GM20431 (cell line): ENCODE data around the gene THRAP3.

Experiments
- in situ Hi-C: fragments of 300-500 bp; cut with MseI, MboI; formaldehyde crosslinking; loops from one replicate; pipeline ENCODE4 v1.15.0; 2020; ENCODE audit warnings: low sequenced_read_pairs; ENCODE audit not compliant: unreplicated experiment

Gene THRAP3

DNA sequence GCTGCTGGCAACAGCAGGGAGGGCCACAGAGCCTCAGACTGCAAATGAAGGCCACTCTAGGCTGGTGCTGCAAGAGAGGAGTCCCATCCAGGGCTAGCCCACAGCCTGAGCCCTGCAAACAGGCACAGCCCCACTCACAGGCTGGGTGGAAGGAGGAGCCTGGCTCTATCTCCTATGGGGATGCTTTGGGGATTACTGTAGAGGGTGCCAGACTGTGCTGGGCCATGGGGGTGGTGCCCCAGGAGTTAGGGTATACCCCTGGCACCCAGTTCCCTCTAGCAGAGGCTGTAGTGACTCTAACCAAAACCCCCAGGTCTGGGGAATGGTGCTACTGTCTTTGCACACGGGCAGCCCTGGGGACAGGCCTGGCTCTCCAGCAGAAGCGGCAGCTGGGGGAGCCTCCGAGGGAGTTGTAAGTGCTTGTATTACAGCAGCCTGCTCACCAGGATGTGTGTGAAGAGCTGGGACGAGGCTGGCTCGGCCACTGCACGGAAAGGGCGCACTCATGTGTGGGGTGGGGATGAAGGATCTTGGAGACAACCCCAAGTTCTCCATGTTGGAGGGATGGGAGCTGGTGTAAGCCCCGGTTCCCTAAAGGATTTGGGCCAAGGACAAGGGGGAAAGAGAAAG, 122.6 kb downstream of the THRAP3 start:
- in situ Hi-C loops, result loop anchor here (10.0 kb wide), 1 partner anchor 78 kb away; no protein-coding TSS in a partner anchor

DNA sequence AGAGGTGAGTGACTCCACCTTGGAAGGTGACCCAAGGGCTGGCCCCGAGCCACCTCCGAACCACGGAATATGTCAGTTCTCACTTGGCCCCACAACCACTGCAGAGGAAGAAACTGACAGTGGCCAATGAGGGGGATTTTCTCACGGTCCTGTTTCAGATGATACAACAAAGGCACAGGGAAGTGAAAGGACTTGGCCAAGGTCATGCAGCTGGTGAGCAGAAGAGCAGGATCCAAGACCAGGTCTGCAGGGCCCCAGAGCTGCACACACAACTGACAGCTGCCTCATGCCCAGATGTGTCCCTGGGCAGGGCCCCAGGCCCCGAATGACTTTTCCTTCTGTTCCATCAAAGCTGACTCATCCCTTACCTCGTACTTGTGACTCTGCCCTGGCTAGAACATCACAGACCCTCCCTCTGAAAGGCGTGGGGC, 125.0 kb downstream of the THRAP3 start:
- in situ Hi-C loops, result loop anchor here (10.0 kb wide), 1 partner anchor 76 kb away; no protein-coding TSS in a partner anchor

DNA sequence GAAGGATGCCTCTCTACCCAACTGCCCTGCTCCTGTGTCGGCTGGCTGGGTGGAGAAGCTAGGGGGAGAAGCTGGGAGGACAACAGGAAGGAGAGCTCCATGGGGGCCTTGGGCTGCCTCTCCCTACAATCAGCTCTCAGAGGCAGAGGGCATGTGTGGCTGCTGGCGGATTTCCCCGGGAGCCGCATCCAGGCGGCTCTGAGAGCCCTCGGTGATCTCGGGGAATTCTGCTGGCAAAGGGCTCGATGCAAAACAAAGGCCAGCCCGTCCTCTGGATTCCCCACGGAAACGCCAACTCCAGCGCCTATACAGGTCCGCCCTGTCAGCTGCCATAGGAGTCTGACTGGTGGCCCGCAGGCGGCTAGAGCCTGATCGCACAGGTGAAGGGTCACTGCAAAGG, 125.6 kb downstream of the THRAP3 start:
- in situ Hi-C loops, result loop anchor here (10.0 kb wide), 1 partner anchor 75 kb away; no protein-coding TSS in a partner anchor

DNA sequence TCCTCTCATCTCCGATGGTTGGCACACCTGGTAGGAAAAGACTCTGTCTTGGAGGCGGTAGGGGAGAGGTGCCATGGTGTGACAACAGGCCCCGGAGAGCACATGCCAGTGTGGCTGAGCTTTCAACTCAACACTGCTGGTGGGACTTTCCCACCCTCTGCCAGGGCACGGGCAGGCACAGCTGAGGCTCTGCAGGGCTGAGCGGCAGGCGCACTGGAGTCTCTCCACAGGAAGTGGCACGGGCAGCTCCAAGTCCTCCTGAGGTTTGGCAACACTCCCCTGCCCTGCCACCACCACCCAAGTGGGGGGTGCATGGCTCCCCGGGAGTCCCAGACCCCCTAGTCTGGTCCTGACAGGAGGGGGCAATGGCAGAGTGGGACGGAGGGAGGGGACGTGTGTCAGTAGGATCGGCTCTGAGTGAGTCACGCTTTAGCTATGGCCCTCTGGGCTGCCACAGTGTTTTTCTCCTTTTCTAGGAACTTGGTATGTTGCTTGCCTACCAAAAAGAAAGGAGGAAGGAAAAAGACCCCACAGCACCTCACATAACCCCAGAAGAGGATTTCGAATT, 126.5 kb downstream of the THRAP3 start:
- in situ Hi-C loops, result no loop called here

DNA sequence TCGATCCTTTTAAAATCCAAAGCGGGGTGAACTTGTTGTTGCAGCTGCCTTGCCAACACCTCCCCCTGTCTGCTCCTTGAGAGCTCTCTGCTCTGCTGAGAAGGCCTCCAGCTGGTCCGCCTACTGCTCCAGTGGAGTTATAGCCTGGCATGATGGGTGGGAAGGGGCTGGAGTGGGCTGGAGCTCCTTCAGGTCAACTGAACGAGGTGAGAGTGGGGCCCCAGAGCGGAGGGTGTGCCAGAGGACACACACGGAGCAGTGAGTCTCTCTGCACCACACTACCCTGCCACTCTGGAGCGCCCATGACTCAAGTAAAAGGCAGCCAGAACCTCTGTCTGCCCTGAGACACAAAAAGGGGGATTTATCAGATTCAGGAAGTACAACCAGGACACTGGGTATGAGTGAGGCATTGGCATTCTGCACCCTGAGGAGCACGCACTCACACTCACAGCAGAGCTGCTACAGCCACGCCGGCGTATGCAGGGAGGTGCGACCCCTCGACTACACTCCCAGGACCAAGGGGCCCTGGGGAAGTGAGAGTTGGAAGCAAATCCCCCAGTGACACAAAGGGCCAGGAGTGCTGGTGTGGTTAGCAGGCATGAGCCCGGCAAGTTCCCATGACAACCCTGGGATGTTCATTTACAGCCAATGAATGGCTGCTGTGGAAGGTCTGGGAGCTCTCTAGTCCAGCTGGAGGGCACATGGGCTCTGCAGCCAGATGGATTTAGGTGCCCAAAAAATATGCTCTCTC, 127.2 kb downstream of the THRAP3 start:
- in situ Hi-C loops, result no loop called here

DNA sequence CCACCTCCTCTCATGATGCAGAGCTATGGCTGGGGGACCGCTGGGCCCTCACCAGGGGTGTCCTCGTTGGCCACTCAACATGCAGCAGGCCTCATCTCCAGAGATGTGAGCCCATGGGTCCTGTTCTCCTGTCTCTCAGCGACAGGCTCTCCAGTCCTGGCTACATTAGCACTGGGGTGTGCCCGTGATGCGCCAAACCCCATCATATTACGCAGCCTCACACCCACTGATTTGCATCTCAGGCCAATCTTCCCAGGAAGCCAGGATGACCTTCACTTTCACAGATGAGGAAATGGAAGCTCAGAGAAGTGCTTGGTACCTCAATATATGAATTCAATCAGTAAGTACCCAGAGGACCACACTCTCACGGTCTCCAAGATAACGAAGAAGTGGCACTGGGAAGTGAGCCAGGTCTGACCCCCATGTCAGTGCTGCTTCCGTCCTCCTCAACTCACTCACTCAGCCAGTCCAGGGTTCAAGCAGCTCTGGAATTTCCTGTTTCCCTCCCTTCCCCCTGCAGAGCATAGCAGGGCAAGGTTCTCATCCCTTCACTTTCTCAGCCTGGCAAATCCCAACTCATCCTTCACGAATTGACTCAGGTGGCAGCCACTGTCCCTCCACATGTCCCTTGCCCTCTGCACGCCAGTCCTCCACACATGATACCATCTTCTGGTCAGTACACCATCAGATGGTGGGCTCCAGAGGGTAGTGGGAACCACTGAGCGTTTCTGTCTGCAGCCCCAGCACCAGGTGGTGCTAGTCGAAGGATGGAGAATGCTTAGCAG, 128.1 kb downstream of the THRAP3 start:
- in situ Hi-C loops, result no loop called here

DNA sequence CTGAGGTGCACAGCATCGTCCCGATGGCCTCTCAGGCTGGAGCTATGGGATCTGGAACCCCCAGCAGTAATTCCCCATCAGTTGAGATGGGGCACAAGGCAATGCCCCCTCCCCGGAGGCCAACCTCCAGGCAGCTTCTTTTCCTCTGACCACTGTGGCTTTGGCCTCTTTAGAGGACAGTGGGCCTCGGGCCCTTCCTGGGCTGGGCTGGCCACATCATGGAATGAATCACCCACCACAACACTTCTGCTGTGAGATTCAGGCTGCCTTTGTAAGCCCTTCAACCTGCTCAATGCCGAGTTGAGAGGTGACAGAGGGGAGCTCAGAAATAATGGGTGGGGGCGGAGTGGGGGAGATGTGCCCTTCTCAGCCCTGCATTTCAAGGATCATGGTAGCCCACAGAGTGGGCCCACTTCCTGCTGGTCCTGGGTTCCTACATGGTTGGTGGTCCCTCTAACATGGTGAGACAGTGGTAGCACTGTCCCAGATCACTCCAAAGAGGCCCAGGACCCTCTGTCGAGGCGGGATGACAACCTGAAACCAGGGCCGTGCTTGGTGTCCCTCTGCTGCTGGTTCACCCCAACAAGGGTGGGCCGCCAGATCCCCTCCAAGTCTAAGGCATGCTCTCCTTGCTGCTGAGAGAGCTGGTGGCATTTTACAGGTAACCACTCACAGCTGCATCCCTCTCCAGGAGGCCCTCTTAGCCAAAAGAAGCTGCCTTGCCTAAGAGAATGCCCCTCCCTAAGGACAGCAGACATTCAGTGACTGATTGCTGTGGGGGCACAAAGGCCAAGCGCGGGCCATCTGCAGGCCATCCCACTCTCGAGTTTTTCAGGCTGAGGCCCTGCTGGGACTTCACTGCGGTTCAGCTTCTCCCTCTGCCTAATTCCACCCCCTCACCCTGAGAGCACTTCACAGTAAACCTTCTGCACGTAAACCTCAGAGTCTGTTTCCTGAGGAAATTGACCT, 129.0 kb downstream of the THRAP3 start:
- in situ Hi-C loops, result no loop called here

DNA sequence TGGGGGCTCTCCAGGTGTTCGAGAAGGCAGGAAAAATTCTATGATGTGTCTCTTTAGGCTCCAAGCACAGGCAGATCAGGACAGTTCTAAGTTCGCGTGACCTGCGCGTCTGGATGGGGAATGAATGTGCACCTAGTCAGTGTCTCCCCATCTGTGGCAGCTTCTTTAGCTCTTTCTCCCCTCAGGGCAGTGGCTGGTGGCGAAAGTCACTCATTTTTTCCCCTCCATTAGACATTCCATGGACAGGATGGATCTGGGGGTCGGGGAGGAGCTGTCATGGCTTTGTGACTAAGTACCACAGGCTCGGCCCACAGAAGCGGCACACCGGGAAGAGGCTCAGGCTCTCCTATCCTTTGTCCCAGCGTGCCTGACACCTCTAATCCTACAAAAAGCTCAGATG, 130.2 kb downstream of the THRAP3 start:
- in situ Hi-C loops, result no loop called here
